ENCODE measurements around the gene HIBCH. TPM values are rescaled to one million over a fixed set of nuclear protein-coding genes. Genes with fewer than 3 reads are reported as not detected.

The HIBCH gene
- total and polyA plus RNA-seq, 7 donors = 17.3 to 39.0 (median 22.3) TPM

GRCh38 chr2:190207930-190208329 lies 111.7 kb downstream of the HIBCH start:
- 64 to 67% (median 65%) methylated on average over 2 of the region's 2 CpGs for WGBS, 3 donors
- H3K4me1 ChIP-seq = no peaks in the 10 kb centered on the region
- no peak overlapping the region for H3K27ac ChIP-seq
- no peak overlapping the region for H3K4me3 ChIP-seq
- TF ChIP-seq, protein P1, sequence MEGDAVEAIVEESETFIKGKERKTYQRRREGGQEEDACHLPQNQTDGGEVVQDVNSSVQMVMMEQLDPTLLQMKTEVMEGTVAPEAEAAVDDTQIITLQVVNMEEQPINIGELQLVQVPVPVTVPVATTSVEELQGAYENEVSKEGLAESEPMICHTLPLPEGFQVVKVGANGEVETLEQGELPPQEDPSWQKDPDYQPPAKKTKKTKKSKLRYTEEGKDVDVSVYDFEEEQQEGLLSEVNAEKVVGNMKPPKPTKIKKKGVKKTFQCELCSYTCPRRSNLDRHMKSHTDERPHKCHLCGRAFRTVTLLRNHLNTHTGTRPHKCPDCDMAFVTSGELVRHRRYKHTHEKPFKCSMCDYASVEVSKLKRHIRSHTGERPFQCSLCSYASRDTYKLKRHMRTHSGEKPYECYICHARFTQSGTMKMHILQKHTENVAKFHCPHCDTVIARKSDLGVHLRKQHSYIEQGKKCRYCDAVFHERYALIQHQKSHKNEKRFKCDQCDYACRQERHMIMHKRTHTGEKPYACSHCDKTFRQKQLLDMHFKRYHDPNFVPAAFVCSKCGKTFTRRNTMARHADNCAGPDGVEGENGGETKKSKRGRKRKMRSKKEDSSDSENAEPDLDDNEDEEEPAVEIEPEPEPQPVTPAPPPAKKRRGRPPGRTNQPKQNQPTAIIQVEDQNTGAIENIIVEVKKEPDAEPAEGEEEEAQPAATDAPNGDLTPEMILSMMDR (IDR thresholded peaks at IDR 0.05) = no peak
- intact Hi-C loops (cut with DNase I) = no loop called here
- no peaks in the 10 kb centered on the region for H3K27me3 ChIP-seq (ENCODE audit: insufficient read depth in 3 of 3, low read length in 2 of 3)
- no peak for DNase-seq
- ATAC-seq = no peak
- peaks cover 0 to 41% of the 10 kb centered on the region in 2 donors for H3K36me3 ChIP-seq (ENCODE audit: insufficient read depth in 1 of 2, low read depth in 1 of 2)
- no peaks in the 10 kb centered on the region for H3K9me3 ChIP-seq

DNA sequence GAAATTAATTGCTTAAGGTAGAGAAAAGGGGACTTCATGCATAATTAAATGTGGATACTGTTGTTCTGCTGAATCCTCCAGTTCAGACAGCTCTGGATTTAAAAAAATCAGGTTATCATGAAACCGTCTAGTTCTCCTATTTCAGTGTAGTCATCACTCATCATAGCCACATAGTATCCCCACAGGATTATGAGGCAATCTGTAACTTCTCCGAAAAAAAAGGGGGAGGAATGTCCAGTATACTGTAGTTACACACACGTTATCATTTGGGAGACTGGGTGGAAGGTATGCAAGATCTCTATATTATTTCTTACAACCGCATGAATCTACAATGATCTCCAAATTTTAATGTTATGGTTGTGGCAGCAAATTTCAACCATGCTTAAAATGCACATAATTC lies 114.0 kb downstream of the HIBCH start:
- TF ChIP-seq, protein P1 (IDR thresholded peaks at IDR 0.05) = no peak
- no peak for ATAC-seq
- Histone ChIP-seq H3K4me1 (no peaks in the 10 kb centered on the region), H3K27ac (no peak overlapping the region), H3K36me3 (ENCODE audit: insufficient read depth in 1 of 2, low read depth in 1 of 2) (peaks cover 0 to 35% of the 10 kb centered on the region in 2 donors), H3K4me3 (no peak overlapping the region), H3K9me3 (no peaks in the 10 kb centered on the region), H3K27me3 (ENCODE audit: insufficient read depth in 3 of 3, low read length in 2 of 3) (no peaks in the 10 kb centered on the region)
- DNase-seq = no peak
- WGBS, 3 donors = 56 to 70% (median 63%) methylated on average over 4 of the region's 4 CpGs
- intact Hi-C loops (cut with DNase I) = no loop called here

DNA sequence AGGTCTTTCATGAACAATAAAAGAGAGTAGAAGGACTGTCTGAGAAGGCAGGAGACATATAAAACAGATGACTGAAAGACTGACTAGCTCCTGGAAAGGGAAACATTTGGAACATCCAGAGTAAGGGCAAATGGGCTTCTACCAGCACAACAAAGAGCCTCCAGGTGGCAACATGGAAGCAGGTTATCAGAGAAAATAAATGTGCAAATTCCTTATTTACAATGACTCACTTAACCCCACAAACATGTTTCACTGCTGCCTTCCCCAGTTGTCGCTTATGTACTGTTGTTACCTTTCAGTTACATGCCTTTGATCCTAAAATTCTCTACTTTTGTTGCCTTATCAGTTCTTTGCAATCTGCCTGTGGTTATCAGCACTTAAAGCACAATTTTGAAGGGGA lies 117.0 kb downstream of the HIBCH start:
- no peaks in the 10 kb centered on the region for H3K9me3 ChIP-seq
- WGBS, 3 donors = 100% methylated on average over 1 of the region's 1 CpG
- DNase-seq = no peak
- no peak overlapping the region for H3K4me3 ChIP-seq
- ATAC-seq = no peak
- TF ChIP-seq, protein P1 (IDR thresholded peaks at IDR 0.05) = no peak
- no peaks in the 10 kb centered on the region for H3K27me3 ChIP-seq (ENCODE audit: insufficient read depth in 3 of 3, low read length in 2 of 3)
- peaks cover 0 to 41% of the 10 kb centered on the region in 2 donors for H3K36me3 ChIP-seq (ENCODE audit: insufficient read depth in 1 of 2, low read depth in 1 of 2)
- no peak overlapping the region for H3K27ac ChIP-seq
- no peaks in the 10 kb centered on the region for H3K4me1 ChIP-seq
- intact Hi-C loops (cut with DNase I) = no loop called here

GRCh38 chr2:190202018-190202417 lies 117.6 kb downstream of the HIBCH start:
- intact Hi-C loops (cut with DNase I) = no loop called here
- no peaks in the 10 kb centered on the region for H3K4me1 ChIP-seq
- DNase-seq = no peak

GRCh38 chr2:190200603-190201002 lies 119.0 kb downstream of the HIBCH start:
- no peak for DNase-seq
- peaks cover 7 to 41% of the 10 kb centered on the region in 2 donors for H3K36me3 ChIP-seq (ENCODE audit: insufficient read depth in 1 of 2, low read depth in 1 of 2)
- ATAC-seq = no peak
- H3K4me1 ChIP-seq = no peaks in the 10 kb centered on the region
- H3K9me3 ChIP-seq = no peaks in the 10 kb centered on the region
- H3K4me3 ChIP-seq = no peak overlapping the region
- no peak overlapping the region for H3K27ac ChIP-seq
- 42 to 65% (median 51%) methylated on average over 1 of the region's 1 CpG for WGBS, 3 donors
- intact Hi-C loops (cut with DNase I) = no loop called here
- TF ChIP-seq, protein P1 (IDR thresholded peaks at IDR 0.05) = no peak
- H3K27me3 ChIP-seq (ENCODE audit: insufficient read depth in 3 of 3, low read length in 2 of 3) = no peaks in the 10 kb centered on the region

More at GRCh38 chr2:190202018-190202417, 117.6 kb downstream of the HIBCH start:
- Histone ChIP-seq H3K27ac (no peak overlapping the region), H3K27me3 (ENCODE audit: insufficient read depth in 3 of 3, low read length in 2 of 3) (no peaks in the 10 kb centered on the region), H3K4me3 (no peak overlapping the region), H3K9me3 (no peaks in the 10 kb centered on the region), H3K36me3 (ENCODE audit: insufficient read depth in 1 of 2, low read depth in 1 of 2) (peaks cover 4 to 41% of the 10 kb centered on the region in 2 donors)
- TF ChIP-seq, protein P1 (IDR thresholded peaks at IDR 0.05) = no peak
- ATAC-seq = no peak
